Measurements from ENCODE around the gene SPECC1L. TPM values are rescaled to one million over a fixed set of nuclear protein-coding genes. Genes with fewer than 3 reads are reported as not detected.

The SPECC1L gene
- total RNA-seq, 1 experiment from 2014 or later, result 52.2 TPM

DNA sequence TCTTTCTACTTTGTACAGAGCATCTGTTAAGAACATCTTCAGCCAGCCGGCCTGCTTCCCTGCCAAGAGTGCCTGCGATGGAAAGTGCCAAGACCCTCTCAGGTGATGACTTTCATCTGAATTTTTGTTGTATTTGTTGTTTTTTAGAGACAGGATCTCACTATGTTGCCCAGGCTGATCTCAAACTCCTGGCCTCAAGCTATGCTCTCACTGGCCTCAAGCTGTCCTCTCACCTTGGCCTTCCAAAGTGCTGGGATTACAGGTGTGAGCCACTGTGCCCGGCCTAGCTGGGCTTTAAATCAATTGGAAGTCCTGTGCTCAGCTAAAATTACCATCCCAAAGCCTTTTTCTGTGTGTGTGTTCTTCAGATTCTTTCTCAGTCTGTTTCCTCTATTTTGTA, 92.6 kb downstream of the SPECC1L start:
- TF ChIP-seq, protein P1, sequence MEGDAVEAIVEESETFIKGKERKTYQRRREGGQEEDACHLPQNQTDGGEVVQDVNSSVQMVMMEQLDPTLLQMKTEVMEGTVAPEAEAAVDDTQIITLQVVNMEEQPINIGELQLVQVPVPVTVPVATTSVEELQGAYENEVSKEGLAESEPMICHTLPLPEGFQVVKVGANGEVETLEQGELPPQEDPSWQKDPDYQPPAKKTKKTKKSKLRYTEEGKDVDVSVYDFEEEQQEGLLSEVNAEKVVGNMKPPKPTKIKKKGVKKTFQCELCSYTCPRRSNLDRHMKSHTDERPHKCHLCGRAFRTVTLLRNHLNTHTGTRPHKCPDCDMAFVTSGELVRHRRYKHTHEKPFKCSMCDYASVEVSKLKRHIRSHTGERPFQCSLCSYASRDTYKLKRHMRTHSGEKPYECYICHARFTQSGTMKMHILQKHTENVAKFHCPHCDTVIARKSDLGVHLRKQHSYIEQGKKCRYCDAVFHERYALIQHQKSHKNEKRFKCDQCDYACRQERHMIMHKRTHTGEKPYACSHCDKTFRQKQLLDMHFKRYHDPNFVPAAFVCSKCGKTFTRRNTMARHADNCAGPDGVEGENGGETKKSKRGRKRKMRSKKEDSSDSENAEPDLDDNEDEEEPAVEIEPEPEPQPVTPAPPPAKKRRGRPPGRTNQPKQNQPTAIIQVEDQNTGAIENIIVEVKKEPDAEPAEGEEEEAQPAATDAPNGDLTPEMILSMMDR (IDR thresholded peaks at IDR 0.05; ENCODE audit: unreplicated experiment), result no peak
- no peak for DNase-seq
- Mint-ChIP-seq H3K9me3 (ENCODE audit: low read depth, unreplicated experiment) (no peaks in the 10 kb centered on the region), H3K27ac (ENCODE audit: unreplicated experiment) (no peak overlapping the region), H3K36me3 (ENCODE audit: insufficient read depth, unreplicated experiment) (peaks cover 36% of the 10 kb centered on the region), H3K27me3 (ENCODE audit: unreplicated experiment) (no peaks in the 10 kb centered on the region), H3K4me1 (ENCODE audit: low read depth, unreplicated experiment) (no peaks in the 10 kb centered on the region), H3K4me3 (ENCODE audit: low read depth, unreplicated experiment) (no peak overlapping the region)
- CTCF ChIA-PET, result no interaction called here
- intact Hi-C loops (cut with micrococcal nuclease; ENCODE audit: unreplicated experiment), result no loop called here
- no TSS peak for BruUV-seq (replicated peaks)

- intact Hi-C loops (cut with micrococcal nuclease; ENCODE audit: unreplicated experiment), result no loop called here
- Mint-ChIP-seq H3K4me3 (ENCODE audit: low read depth, unreplicated experiment) (no peak overlapping the region), H3K27ac (ENCODE audit: unreplicated experiment) (no peak overlapping the region), H3K9me3 (ENCODE audit: low read depth, unreplicated experiment) (peaks cover 5% of the 10 kb centered on the region), H3K36me3 (ENCODE audit: insufficient read depth, unreplicated experiment) (peaks cover 49% of the 10 kb centered on the region), H3K27me3 (ENCODE audit: unreplicated experiment) (no peaks in the 10 kb centered on the region), H3K4me1 (ENCODE audit: low read depth, unreplicated experiment) (no peaks in the 10 kb centered on the region)
- CTCF ChIA-PET, result no interaction called here
- DNase-seq, result no peak
- TF ChIP-seq, protein P1 (IDR thresholded peaks at IDR 0.05; ENCODE audit: unreplicated experiment), result no peak
- no TSS peak for BruUV-seq (replicated peaks)
These were observed 96.1 kb downstream of the SPECC1L start for GRCh38 chr22:24366701-24367100.

DNA sequence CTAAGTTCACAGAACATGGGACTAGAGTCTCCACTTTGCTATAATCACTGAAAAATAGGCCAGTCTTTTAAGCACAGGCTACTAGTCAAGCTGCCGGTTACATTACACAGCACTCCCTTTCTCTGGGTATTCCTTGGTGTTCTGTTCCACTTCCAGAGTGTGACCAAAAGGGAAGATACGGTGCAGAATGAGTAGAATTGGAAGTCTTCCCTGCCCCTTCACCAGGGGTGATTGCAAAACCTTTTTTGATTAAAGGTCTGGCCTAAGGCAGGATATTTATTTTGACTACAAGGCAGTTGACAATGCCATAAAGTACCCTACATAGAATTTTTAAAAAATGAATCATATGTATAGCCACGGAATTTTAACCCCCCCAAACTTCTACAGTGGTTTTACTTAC, 97.2 kb downstream of the SPECC1L start:
- H3K9me3 Mint-ChIP-seq (ENCODE audit: low read depth, unreplicated experiment), result peaks cover 5% of the 10 kb centered on the region
- intact Hi-C loops (cut with micrococcal nuclease; ENCODE audit: unreplicated experiment), result no loop called here
- TF ChIP-seq, protein P1 (IDR thresholded peaks at IDR 0.05; ENCODE audit: unreplicated experiment), result no peak
- H3K27me3 Mint-ChIP-seq (ENCODE audit: unreplicated experiment), result no peaks in the 10 kb centered on the region
- H3K4me3 Mint-ChIP-seq (ENCODE audit: low read depth, unreplicated experiment), result no peak overlapping the region
- BruUV-seq (replicated peaks), result no TSS peak
- no peak overlapping the region for H3K27ac Mint-ChIP-seq (ENCODE audit: unreplicated experiment)
- DNase-seq, result no peak
- H3K4me1 Mint-ChIP-seq (ENCODE audit: low read depth, unreplicated experiment), result no peaks in the 10 kb centered on the region
- H3K36me3 Mint-ChIP-seq (ENCODE audit: insufficient read depth, unreplicated experiment), result peaks cover 57% of the 10 kb centered on the region
- CTCF ChIA-PET, result no interaction called here

DNA sequence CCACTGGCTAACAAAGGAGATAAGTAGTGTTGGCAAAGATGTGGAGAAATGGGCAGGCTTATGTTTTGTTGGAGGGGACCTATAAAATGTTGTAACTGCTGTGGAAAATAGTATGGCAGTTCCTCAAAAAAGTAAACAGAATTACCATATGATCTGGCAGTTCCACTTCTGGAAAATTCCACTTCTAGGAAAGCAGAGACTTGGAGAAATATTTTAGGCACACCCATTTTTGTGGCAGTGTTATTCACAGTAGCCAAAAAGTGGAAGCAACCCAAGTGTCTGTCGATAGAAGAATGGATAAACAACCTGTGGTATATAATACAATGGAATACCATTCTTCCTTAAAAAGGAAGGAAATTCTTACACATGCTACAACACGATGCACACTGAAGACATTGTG, 99.8 kb downstream of the SPECC1L start:
- BruUV-seq (replicated peaks), result no TSS peak
- no peak overlapping the region for H3K4me3 Mint-ChIP-seq (ENCODE audit: low read depth, unreplicated experiment)
- DNase-seq, result no peak
- peaks cover 49% of the 10 kb centered on the region for H3K36me3 Mint-ChIP-seq (ENCODE audit: insufficient read depth, unreplicated experiment)
- TF ChIP-seq, protein P1 (IDR thresholded peaks at IDR 0.05; ENCODE audit: unreplicated experiment), result no peak
- peaks cover 5% of the 10 kb centered on the region for H3K9me3 Mint-ChIP-seq (ENCODE audit: low read depth, unreplicated experiment)
- CTCF ChIA-PET, result no interaction called here
- no peaks in the 10 kb centered on the region for H3K4me1 Mint-ChIP-seq (ENCODE audit: low read depth, unreplicated experiment)
- H3K27ac Mint-ChIP-seq (ENCODE audit: unreplicated experiment), result no peak overlapping the region
- H3K27me3 Mint-ChIP-seq (ENCODE audit: unreplicated experiment), result no peaks in the 10 kb centered on the region
- intact Hi-C loops (cut with micrococcal nuclease; ENCODE audit: unreplicated experiment), result no loop called here

- H3K27me3 Mint-ChIP-seq (ENCODE audit: unreplicated experiment), result no peaks in the 10 kb centered on the region
- intact Hi-C loops (cut with micrococcal nuclease; ENCODE audit: unreplicated experiment), result no loop called here
- no peak for DNase-seq
- CTCF ChIA-PET, result no interaction called here
- H3K4me3 Mint-ChIP-seq (ENCODE audit: low read depth, unreplicated experiment), result no peak overlapping the region
- H3K36me3 Mint-ChIP-seq (ENCODE audit: insufficient read depth, unreplicated experiment), result peaks cover 20% of the 10 kb centered on the region
- H3K9me3 Mint-ChIP-seq (ENCODE audit: low read depth, unreplicated experiment), result peaks cover 3% of the 10 kb centered on the region
- H3K27ac Mint-ChIP-seq (ENCODE audit: unreplicated experiment), result no peak overlapping the region
- BruUV-seq (replicated peaks), result no TSS peak
- TF ChIP-seq, protein P1 (IDR thresholded peaks at IDR 0.05; ENCODE audit: unreplicated experiment), result no peak
- H3K4me1 Mint-ChIP-seq (ENCODE audit: low read depth, unreplicated experiment), result no peaks in the 10 kb centered on the region
These were observed 105.4 kb downstream of the SPECC1L start for GRCh38 chr22:24376002-24376401.

All from Calu3 (cell line).